GM21447 (cell line): ENCODE results near the gene CETP.
A peak's percentile ranks its signal among the peaks of the same experiment; 100 is the strongest.
"Not testable (repeated sequence)": the region's sequence is repeated elsewhere in the genome, so short reads cannot be mapped to it uniquely, and the experiment has no call there.

Experiments used
- ATAC-seq: cut with Tn5 transposase; IDR thresholded peaks from one replicate; pipeline ENCODE4 v1.9.1; 2021; ENCODE audit not compliant: unreplicated experiment

Gene CETP

DNA sequence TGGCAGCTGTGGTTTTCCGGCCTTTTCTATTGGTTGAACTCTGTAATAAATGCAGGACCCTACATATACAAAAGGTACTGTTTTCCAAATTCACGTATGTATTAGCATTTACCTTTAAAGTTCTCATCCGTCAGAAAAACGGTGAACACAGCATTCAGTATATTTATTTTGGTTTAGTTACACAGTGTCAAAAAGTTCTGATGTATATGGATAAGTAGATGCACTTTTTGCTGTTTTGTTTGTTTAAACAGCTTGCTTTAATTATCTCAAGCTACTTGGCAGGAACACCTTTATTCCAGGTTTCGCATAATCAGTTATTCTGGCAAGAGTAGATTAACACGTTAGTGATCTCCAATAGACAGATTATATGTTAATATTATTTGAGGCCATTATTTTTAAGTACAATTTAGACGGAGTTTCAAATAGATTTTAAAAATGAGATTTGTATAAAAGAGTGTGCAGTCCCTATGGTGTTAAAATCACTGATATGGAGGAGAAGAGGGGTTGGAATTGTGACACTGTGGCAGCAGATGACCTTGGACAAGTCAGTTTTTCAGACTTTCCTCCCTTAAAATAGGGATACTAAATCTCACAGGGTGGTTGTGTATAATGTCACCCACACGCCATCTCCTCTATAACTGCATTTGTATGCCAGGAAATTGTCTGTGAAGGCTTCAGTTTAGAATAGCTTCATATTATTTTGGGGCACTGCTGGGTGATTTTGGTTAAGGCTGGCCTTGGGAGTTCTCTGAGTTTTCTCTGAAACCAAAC is 27.7 kb upstream of the CETP start:
- ATAC-seq = no peak

DNA sequence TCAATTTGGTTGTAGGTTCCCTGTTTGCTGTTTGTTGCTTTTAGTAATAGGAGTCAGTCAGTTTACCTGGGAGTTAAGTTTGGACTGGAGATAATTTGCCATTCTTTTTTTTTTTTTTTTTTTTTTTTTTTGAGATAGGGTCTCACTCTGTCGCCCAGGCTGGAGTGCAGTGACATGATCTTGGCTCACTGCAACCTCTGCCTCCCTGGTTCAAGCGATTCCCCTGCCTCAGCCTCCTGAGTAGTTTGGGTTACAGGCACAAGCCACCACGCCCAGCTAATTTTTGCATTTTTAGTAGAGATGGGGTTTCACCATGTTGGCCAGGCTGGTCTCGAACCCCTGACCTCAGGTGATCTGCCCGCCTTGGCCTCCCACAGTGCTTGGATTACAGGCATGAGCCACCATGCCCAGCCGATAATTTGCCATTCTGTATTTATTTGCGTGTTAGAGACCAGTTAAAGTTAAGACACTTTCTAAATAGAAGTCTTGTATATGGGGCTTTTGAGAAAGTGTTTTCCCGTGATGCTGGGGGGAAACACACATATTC is 27.1 kb upstream of the CETP start:
- ATAC-seq = not testable (repeated sequence)

DNA sequence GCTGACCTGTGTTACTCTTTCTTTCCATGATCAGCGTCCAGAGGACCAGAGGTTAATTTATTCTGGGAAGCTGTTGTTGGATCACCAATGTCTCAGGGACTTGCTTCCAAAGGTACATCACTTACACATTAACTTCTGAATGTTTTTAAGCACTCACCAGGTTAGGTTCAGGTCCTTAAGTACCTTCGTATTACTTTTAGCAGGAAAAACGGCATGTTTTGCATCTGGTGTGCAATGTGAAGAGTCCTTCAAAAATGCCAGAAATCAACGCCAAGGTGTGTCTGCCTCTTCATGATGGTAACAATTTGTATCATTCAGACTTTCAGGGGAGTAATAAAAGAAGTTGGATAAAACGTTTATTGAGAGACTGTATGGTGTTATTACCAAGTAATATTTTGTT is 26.5 kb upstream of the CETP start:
- ATAC-seq = no peak

DNA sequence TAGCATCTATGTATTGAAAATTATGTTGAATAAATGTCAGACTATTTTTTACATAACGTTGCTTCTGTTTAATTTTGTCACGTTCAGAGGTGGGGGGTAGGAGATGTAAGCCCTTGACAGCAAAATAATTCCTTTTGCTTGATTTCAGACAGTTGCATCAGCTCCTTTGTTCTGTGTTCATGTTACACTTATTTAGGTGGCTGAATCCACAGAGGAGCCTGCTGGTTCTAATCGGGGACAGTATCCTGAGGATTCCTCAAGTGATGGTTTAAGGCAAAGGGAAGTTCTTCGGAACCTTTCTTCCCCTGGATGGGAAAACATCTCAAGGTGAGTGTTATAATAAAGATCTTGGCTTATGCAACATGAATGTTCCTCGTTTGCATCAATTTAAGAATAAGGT is 25.3 kb upstream of the CETP start:
- no peak for ATAC-seq

DNA sequence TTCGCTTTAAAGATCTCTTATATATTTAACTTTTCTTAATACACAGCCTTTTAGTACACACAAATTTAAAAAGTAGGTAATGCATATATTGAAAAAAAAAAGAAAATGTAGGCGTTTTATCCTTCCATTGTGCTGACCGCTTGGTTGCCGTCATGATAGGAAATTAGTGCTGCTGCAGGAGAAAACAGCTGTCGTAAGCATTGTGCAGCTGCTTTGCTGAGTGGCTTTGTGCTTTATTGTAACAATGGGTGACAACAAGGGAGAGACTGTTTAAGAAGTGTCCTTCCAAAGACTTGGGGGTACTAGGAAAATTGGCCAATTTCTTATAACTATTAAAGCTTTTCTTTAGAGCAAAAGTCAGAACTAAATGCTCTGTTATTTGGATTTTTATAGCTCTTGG is 24.8 kb upstream of the CETP start:
- no peak for ATAC-seq

DNA sequence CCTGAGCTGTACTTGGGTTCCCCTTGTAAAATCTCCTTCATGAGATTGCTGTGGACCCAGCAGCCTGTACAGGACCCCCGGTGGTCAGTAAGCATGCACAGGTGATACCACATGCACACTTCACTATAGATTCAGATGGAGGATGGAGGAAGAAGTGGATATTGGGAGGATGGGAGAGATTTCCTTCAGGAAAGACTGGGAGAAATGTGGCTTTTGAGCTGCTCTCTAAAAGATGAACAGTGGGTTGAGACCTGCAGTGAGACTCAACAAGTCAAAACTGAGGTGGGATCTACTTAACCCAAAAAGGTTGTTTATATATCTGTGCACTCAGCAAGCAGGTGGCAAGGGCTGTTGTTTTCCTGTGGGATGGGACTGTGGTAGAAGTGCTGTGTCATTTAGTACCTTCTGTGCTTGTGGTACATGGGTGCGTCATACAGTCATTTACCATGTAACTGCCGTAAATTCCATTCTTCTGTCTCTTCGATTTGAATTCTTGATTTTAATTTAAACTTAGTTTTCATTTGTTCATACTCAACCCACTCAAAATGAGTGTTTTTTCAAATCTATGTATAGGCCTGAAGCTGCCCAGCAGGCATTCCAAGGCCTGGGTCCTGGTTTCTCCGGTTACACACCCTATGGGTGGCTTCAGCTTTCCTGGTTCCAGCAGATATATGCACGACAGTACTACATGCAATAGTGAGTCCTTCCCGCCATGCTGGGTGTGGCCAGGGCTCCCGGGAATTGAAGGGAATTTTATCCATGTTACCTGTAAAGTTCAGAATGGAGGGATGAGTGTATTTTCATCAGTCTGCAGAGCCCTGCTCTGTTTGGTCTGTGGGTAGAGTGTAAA is 22.9 kb upstream of the CETP start:
- ATAC-seq = peak; percentile 37

DNA sequence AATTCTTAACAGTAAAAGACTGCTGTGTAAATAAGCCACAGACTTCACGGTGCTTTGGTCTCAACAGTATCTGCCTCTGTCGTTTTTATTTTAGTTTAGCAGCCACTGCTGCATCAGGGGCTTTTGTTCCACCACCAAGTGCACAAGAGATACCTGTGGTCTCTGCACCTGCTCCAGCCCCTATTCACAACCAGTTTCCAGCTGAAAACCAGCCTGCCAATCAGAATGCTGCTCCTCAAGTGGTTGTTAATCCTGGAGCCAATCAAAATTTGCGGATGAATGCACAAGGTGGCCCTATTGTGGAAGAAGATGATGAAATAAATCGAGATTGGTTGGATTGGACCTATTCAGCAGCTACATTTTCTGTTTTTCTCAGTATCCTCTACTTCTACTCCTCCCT is 21.9 kb upstream of the CETP start:
- ATAC-seq = no peak

DNA sequence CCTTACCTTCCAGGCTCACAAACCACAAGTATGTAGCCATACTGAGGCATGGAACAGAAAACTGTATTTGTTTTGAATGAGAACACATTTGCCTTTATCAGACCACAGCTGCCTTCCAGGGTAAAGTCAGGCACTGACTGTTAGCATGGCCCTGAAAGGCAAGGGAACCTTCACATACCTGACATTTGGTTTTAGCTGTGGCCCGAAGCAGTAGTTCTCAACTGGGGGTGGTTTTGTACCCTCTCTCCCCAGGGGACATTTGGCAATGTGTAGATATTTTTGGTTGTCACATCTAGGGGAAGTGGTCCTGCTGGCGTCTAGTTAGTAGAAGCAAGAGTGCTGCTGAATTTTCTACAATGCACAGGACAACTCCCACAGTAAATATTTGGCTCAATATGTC is 20.7 kb upstream of the CETP start:
- ATAC-seq = no peak

DNA sequence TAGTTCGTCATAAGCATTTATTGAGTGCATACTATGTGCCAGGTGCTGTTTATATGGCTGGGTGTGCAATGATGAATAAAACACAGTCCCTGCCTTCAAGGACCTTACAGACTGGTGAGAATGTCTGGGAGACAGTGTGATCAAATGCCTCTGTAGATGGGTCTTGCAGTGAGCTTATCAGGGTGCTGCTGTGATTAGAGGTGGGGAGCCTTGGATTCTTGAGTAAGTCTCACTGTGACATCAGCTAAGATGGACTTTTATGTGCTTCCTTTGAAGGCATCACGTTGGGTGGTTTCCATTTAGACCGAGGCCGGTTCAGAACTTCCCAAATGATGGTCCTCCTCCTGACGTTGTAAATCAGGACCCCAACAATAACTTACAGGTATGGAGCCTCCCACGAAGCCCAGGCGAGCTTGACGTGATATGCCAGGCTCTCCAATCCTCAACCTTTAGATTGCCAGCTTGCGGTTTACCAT is 19.9 kb upstream of the CETP start:
- ATAC-seq = no peak

DNA sequence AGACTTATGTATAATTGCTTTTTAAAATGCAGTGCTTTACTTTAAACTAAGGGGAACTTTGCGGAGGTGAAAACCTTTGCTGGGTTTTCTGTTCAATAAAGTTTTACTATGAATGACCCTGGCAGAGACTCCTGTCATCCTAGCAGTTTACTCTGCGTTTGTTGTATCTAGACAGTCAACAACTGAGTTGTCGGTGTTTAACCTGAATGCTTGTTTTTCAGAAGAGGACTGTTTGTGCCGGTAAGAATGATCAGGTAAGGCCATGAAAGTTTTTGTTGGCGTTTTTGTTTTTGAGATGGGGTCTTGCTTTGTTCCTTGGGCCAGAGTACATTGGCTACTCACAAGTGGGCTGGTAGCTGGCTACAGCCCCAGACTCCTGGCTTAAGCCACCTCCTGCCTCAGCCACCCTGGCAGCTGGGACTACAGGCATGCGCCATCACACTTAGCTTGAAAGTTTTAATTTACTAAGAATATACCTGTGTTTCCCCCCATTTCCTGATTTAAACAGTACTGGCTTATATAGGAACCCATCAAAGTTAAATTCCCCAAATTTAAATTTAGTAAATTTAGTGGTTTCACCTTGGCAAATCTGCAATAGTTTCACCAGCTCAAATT is 17.9 kb upstream of the CETP start:
- ATAC-seq = no peak

DNA sequence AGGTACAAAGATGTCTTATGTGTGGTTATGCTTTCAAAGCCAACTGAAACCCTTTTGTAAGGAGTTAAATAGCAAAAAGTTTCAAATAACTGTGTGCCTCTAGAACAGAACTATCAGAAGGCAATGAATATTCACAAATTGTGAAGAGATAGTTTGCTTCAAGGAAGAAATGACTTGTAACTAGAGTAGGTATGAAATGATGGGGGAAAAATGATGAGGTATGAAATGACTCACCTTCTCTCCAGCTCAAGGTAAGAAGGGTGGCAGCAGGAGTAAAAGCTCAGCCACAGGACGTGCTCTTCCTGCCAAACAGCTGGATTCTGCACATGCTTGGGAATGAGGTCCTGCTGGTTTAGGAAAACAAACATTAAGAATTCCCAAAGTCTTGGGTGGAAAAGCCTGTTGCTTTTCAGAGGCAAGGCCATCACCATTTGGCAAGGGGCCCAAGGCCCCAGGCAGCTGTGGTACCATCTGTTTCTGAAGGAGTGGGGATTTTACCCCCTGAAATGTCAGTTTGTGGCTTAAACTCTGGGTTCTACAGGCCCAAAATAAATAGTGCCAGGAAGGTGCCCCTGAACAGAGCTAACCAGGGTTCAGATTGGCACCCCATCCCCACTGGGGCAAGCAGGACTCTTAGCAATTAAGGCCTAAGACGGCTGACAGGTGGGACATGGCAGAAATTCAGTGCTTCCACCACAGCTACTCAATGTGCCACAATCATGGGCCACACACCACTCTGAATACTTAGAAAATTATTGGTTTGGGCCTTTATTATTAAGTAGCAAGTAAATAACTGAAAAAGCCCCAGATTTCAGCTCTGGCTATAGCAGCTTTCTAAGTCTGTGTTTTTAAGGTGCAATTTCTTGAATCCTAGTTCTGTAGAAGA is 16.6 kb upstream of the CETP start:
- no peak for ATAC-seq

DNA sequence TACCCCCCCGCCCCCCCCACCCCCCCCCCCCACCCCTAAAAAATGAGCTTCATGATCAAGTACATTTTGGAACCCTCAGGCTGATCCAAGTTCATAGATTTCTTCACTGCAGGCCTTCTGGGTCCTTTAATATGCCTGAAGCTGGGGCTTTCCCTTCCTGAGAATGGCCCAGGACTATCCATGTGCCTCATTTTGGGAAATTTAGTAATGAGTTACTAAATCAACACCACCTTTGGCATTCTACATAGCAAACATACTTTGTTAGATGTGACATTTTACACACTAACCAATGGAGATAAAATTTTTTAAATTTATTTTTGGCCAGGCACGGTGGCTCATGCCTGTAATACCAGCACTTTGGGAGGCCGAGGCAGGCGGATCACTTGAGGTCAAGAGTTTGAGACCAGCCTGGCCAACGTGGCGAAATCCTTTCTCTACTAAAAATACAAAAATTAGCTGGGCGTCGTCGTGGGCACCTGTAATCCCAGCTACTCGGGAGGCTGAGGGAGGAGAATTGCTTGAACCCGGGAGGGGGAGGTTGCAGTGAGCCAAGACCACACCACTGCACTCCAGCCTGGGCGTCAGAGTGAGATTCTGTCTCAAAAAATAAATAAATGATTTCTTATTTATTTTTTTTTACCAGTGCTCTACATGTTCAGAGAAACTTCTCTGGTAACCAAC is 15.8 kb upstream of the CETP start:
- no peak for ATAC-seq

DNA sequence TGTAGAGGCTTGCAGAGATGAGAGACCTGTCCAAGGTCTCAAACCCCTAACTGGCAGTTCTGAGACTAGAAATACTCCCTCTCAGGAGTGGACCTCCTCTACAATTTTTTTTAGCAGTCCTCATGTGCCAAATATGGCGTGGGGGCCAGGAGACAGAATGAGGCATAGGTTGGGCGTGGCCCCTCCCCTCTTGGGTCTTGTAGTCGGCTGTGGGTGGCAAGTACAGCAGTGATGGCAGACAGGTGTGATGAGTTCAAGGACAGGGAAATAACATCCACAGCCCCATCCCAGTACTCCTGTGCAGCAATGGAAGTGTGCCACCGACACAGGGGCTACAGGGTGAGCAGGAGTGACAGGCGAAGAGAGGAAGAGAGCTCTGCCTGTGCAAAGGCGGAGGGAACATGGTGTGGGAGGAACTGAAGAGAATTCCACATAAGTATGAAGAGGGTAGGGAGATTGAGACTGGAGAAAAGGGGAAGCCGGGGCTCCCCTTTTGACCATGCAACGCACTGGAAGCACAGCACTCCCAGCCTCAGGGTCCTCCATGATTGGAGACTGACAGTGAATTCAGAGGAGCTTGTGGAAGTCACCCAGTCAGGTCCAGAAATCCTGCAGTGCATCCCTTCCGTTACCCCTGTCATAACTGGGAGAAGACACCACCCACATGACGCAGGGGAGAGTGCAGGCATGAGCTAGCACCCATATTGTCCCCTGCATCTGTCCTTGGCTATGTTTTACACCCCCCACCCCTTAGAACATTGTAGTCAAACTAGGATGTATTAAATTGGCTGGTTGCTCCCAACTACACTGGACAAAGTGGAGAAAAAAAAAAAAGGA is 14.8 kb upstream of the CETP start:
- no peak for ATAC-seq

DNA sequence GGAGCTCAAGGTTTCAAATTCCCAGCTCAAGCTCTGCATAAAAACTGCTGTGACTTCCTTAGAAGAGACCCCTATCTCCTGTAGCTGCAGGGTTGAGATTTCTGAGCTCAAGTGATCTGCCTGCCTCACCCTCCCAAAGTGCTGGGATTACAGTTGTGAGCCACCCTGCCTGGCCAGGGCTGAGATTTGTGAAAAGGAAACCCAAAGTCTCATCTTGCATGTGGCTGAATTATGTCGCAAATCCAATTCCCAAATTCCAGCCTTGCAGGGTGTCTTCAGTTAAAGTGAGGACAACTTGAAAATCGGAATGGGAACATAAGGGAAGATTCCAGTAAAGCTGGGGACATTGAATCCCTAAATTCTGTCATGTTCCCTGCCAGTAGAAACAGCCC is 14.2 kb upstream of the CETP start:
- ATAC-seq = no peak

DNA sequence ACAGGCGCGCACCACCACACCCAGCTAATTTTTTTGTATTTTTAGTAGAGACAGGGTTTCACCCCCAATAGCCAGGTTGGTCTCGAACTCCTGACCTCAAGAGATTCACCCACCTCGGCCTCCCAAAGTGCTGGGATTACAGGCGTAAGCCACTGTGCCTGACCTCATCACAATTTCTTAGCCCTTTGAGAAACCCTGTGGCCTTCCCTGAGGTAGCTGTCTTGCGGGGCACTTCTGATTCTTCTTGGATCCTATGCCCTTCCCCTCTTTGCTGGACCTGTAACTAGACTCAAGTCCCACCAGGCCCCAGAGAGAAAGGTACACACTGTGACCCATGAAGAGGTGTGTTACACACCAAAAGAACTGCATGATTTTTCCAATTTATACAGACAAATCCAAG is 13.5 kb upstream of the CETP start:
- no peak for ATAC-seq

DNA sequence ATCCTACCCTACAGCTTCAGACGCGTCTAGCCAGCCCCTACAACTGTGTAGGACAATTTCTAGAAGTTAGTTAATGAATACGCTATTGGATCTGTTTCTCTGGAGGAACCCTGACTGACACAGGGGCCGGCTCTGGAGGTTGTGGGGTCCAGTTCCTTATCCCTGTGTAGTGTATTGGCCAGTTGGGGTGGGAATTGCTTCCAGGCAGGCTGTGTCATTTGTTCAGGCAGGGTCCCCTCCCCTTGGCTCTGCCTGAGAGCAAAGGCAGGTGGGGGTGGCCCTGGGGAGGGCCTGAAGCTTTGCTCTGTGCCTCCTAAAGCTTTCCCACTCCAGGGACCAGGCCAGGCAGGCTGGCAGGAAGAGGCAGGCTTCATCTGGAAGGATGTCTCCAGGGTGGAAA is 11.7 kb upstream of the CETP start:
- ATAC-seq = no peak

DNA sequence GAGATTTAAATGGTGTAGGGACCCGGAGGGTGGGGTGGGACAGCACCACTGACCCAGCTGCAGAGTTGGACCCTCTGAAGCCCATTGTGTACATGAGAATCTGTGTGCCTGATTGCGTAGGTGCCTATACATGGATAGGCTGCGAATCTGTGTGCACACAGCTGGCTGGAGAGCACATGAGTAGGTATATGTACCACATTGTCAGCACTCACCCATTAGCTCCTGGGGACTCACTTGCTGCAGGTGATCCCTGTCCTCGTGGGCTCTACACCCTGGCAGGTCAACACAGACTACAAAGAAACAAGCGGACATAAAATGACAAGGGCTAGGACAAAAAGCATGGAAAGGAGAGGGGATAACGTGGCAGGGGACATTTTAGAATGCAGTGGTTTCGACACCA is 11.3 kb upstream of the CETP start:
- ATAC-seq = no peak

DNA sequence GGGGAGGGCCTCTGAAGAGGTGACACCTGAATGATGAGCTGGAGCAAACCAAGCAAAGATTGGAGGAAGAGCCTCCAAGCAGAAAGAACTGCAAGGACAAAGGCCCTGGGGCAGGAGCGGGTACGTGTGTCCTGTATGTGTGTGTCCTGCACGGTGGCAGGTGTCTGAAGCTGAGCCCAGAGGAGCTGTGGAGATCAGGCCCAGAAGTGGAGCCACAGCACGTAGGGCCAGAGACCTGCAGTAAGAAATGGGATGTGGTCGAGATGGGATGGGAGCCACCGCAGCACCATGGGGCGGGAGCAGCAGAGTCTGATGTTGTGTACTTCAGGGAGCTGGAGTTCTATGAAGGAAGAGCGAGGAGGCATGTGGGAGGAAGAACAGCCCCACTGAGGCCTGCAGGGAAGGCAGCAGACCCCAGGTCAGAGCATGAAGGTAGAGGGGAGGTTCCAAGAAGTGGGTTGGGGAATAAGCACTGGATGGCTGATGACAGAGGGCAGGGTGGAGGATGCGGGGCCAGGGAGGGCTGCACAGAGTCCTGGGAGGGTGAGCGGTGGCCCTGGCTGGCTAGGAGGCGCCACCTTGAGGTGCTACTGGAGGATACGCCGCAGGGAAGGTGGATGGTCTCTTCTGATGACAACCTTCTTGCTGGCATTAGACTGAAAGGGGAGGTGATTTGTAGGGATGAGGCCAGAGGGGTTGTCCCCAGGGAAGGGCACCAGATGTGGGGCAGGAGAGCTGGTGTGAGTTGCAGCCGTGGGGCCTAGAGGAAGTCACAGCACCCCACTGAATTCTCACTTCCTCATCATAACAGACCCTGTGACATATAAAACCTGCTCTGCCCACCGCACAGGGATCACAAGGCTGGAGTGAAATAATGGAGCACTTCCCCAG is 10.6 kb upstream of the CETP start:
- peak; percentile 67 for ATAC-seq
